Ecto neural progenitor cell (in vitro differentiated cells): ENCODE results near the gene MAMLD1.

ENCODE experiments used
- DNase-seq: peaks from one replicate; pipeline ENCODE4 v3.0.0-alpha.2; 2018; ENCODE audit warnings: low spot score

MAMLD1 gene

GRCh38 chrX:150352581-150352980 lies 10.5 kb upstream of the MAMLD1 start:
- DNase-seq: no peak

GRCh38 chrX:150355913-150356312 lies 7.2 kb upstream of the MAMLD1 start:
- DNase-seq: no peak

- no peak for DNase-seq
These were observed 5.3 kb upstream of the MAMLD1 start for GRCh38 chrX:150357790-150358189.

- no peak for DNase-seq
These were observed 4.5 kb upstream of the MAMLD1 start for GRCh38 chrX:150358651-150359050.

- peak; percentile 23 for DNase-seq
These were observed 2.8 kb upstream of the MAMLD1 start for GRCh38 chrX:150360331-150360730.

- DNase-seq: peak; percentile 53
These were observed 1.9 kb upstream of the MAMLD1 start for GRCh38 chrX:150361070-150361776.

GRCh38 chrX:150361777-150362351 lies 1.3 kb upstream of the MAMLD1 start:
- no peak for DNase-seq

- DNase-seq: peak; percentile 60
These were observed 637 bp downstream of the MAMLD1 start for GRCh38 chrX:150363561-150364346.

- peak; percentile 64 for DNase-seq
These were observed 1.4 kb downstream of the MAMLD1 start for GRCh38 chrX:150364347-150365050.

- DNase-seq: peak; percentile 88
These were observed 2.2 kb downstream of the MAMLD1 start for GRCh38 chrX:150365051-150365989.

GRCh38 chrX:150365990-150366911 lies 3.1 kb downstream of the MAMLD1 start:
- DNase-seq: peak; percentile 59

GRCh38 chrX:150366951-150367545 lies 3.9 kb downstream of the MAMLD1 start:
- DNase-seq: no peak

GRCh38 chrX:150370589-150371312 lies 7.6 kb downstream of the MAMLD1 start:
- peak; percentile 27 for DNase-seq

GRCh38 chrX:150371877-150372276 lies 8.8 kb downstream of the MAMLD1 start:
- no peak for DNase-seq

- DNase-seq: no peak
These were observed 9.2 kb downstream of the MAMLD1 start for GRCh38 chrX:150372280-150372679.

- DNase-seq: peak; percentile 27
These were observed 9.6 kb downstream of the MAMLD1 start for GRCh38 chrX:150372756-150373155.

GRCh38 chrX:150375243-150375770 lies 12.2 kb downstream of the MAMLD1 start:
- peak; percentile 44 for DNase-seq

- DNase-seq: peak; percentile 32
These were observed 13.9 kb downstream of the MAMLD1 start for GRCh38 chrX:150377005-150377404.

GRCh38 chrX:150405006-150405405 lies 41.9 kb downstream of the MAMLD1 start:
- DNase-seq: no peak
